Measurements from ENCODE around the gene NSDHL. TPM values are rescaled to one million over a fixed set of nuclear protein-coding genes. Genes with fewer than 3 reads are reported as not detected.

NSDHL gene
- total and polyA plus RNA-seq, 2 of the 13 experiments (the other 11 are each of a cell fraction or from before 2014, with no cell fraction given): 26.2 to 49.3 TPM

GRCh38 chrX:152912641-152913040 lies 81.8 kb downstream of the NSDHL start:
- no peak overlapping the region for H3K27ac ChIP-seq (ENCODE audit: extremely low read length, insufficient read depth, low read length)
- H3K9ac ChIP-seq (ENCODE audit: insufficient read depth, low read depth, low read length): no peak overlapping the region
- DNase-seq (ENCODE audit: low spot score) (no peak), ATAC-seq (no peak), FAIRE-seq (no peak)
- no peak overlapping the region for H3K4me3 ChIP-seq (replicated peaks in 1 of 3; ENCODE audit: insufficient read depth in 1 of 3, low read depth in 2 of 3, low read length in 3 of 3)
- no peaks in the 10 kb centered on the region for H3K36me3 ChIP-seq (replicated peaks in 1 of 2; ENCODE audit: control insufficient read depth in 1 of 2, insufficient read depth in 2 of 2, low read length in 2 of 2)
- no TSS peak for BruUV-seq (replicated peaks)
- intact Hi-C loops (cut with micrococcal nuclease; ENCODE audit: unreplicated experiment) (no loop called here), in situ Hi-C loops (cut with HindIII; ENCODE audit: extremely low pct_ligation_motif_present, low pct_unique_long_range_greater_than_20kb) (no loop called here)
- H3K4me1 ChIP-seq (ENCODE audit: insufficient read depth, low read length): peaks cover 8% of the 10 kb centered on the region
- H3K4me2 ChIP-seq (ENCODE audit: low read depth, low read length): no peak overlapping the region
- whole genome bisulfite sequencing (ENCODE audit: low lambda C conversion rate): 71% methylated on average over 1 of the region's 7 CpGs
- TF ChIP-seq MAFK (conservative IDR thresholded peaks at IDR 0.05 in 1 of 2, IDR thresholded peaks at IDR 0.05 in 1 of 2; ENCODE audit: low read length in 2 of 2) (peak; percentile 26 to 37; a peak in 2 of 4 replicates), TAF1 (CRISPR knock-in tag; IDR thresholded peaks at IDR 0.05) (no peak), ELF3 (CRISPR knock-in tag; IDR thresholded peaks at IDR 0.05) (no peak)
- H2AFZ ChIP-seq (ENCODE audit: low read length): no peak overlapping the region
- CTCF ChIA-PET (ENCODE audit: low intra/inter-chr PET ratio, low total read pairs): no interaction called here
- H3K9me3 ChIP-seq (ENCODE audit: low read length): no peaks in the 10 kb centered on the region
- no peaks in the 10 kb centered on the region for H3K79me2 ChIP-seq (ENCODE audit: insufficient read depth, low read length)
- no peaks in the 10 kb centered on the region; a peak in 1 of 5 replicates for H3K27me3 ChIP-seq (ENCODE audit: control insufficient read depth in 1 of 2, insufficient read depth in 2 of 2, low read length in 2 of 2)
- no peaks in the 10 kb centered on the region for H4K20me1 ChIP-seq (ENCODE audit: insufficient read depth, low read length)
- POLR2A ChIA-PET: no interaction called here

- H3K79me2 ChIP-seq (ENCODE audit: insufficient read depth, low read length): no peaks in the 10 kb centered on the region
- DNase-seq (ENCODE audit: low spot score) (no peak), FAIRE-seq (no peak), ATAC-seq (no peak)
- no peaks in the 10 kb centered on the region for H3K9me3 ChIP-seq (ENCODE audit: low read length)
- no peak overlapping the region for H3K4me2 ChIP-seq (ENCODE audit: low read depth, low read length)
- H3K4me3 ChIP-seq (replicated peaks in 1 of 3; ENCODE audit: insufficient read depth in 1 of 3, low read depth in 2 of 3, low read length in 3 of 3): no peak overlapping the region
- no peak overlapping the region for H3K27ac ChIP-seq (ENCODE audit: extremely low read length, insufficient read depth, low read length)
- H3K9ac ChIP-seq (ENCODE audit: insufficient read depth, low read depth, low read length): no peak overlapping the region
- in situ Hi-C loops (cut with HindIII; ENCODE audit: extremely low pct_ligation_motif_present, low pct_unique_long_range_greater_than_20kb) (no loop called here), intact Hi-C loops (cut with micrococcal nuclease; ENCODE audit: unreplicated experiment) (no loop called here)
- 40% methylated on average over 3 of the region's 10 CpGs for WGBS (ENCODE audit: low lambda C conversion rate)
- TF ChIP-seq CHD2 (IDR thresholded peaks at IDR 0.05; ENCODE audit: low read depth, low read length) (no peak), ZNF652 (CRISPR knock-in tag; IDR thresholded peaks at IDR 0.05; ENCODE audit: borderline replicate concordance, low read depth) (no peak), MBD4 (IDR thresholded peaks at IDR 0.05; ENCODE audit: borderline replicate concordance, low read length) (no peak), HNRNPK (IDR thresholded peaks at IDR 0.05; ENCODE audit: low read depth, low read length, poor library complexity, severe bottlenecking) (no peak), NFATC3 (CRISPR knock-in tag; IDR thresholded peaks at IDR 0.05) (no peak), NFIC (IDR thresholded peaks at IDR 0.05; ENCODE audit: low read length) (no peak), EEA1 (CRISPR knock-in tag; IDR thresholded peaks at IDR 0.05; ENCODE audit: borderline replicate concordance) (no peak), MAZ (IDR thresholded peaks at IDR 0.05; ENCODE audit: borderline replicate concordance, low read depth, low read length) (no peak), MAZ (CRISPR knock-in tag; IDR thresholded peaks at IDR 0.05; ENCODE audit: low read depth) (no peak)
- BruUV-seq (replicated peaks): no TSS peak
- H2AFZ ChIP-seq (ENCODE audit: low read length): no peak overlapping the region
- CTCF ChIA-PET (ENCODE audit: low intra/inter-chr PET ratio, low total read pairs): no interaction called here
- peaks cover 8% of the 10 kb centered on the region for H3K4me1 ChIP-seq (ENCODE audit: insufficient read depth, low read length)
- H3K36me3 ChIP-seq (replicated peaks in 1 of 2; ENCODE audit: control insufficient read depth in 1 of 2, insufficient read depth in 2 of 2, low read length in 2 of 2): no peaks in the 10 kb centered on the region
- POLR2A ChIA-PET: no interaction called here
- no peaks in the 10 kb centered on the region; a peak in 1 of 5 replicates for H3K27me3 ChIP-seq (ENCODE audit: control insufficient read depth in 1 of 2, insufficient read depth in 2 of 2, low read length in 2 of 2)
- H4K20me1 ChIP-seq (ENCODE audit: insufficient read depth, low read length): no peaks in the 10 kb centered on the region
Observed at GRCh38 chrX:152913346-152913745, 82.5 kb downstream of the NSDHL start.

Data from HepG2 (cell line).